PFSK-1 (cell line): ENCODE data around the gene DNAJB13.

Experiments used
- FOXP2 ChIP-seq: optimal IDR thresholded peaks from 2 replicates; pipeline ENCODE3; 2011; ENCODE audit warnings: borderline replicate concordance, control low read depth, inconsistent platforms; ENCODE audit not compliant: insufficient read depth; ENCODE audit errors: extremely low read length, extremely low read depth
- POLR2AphosphoS5 ChIP-seq: IDR thresholded peaks from 2 replicates; pipeline ENCODE4 v1.6.1; 2012; ENCODE audit warnings: low read depth, mild to moderate bottlenecking, control low read depth, low read length, moderate library complexity
- SIN3A ChIP-seq: IDR thresholded peaks from 2 replicates; pipeline ENCODE4 v1.6.1; 2012; ENCODE audit warnings: mild to moderate bottlenecking, low read length, moderate library complexity, borderline replicate concordance; ENCODE audit not compliant: insufficient read depth
- TAF1 ChIP-seq: IDR thresholded peaks from 2 replicates; pipeline ENCODE4 v1.6.1; 2012; ENCODE audit warnings: low read length, control low read depth, borderline replicate concordance; ENCODE audit not compliant: insufficient read depth
- TF ChIP-seq, protein P1 (sequence below), 2 experiments: IDR thresholded peaks; 2 replicates each; pipeline versions ENCODE4 v1.6.1 to v1.8.0; 2011 to 2012; ENCODE audit warnings: low read depth in 2 of 2, low read length in 2 of 2, control low read depth in 1 of 2, inconsistent platforms in 1 of 2, mild to moderate bottlenecking in 1 of 2, moderate library complexity in 1 of 2; ENCODE audit not compliant: insufficient read depth in 1 of 2

Gene DNAJB13

DNA sequence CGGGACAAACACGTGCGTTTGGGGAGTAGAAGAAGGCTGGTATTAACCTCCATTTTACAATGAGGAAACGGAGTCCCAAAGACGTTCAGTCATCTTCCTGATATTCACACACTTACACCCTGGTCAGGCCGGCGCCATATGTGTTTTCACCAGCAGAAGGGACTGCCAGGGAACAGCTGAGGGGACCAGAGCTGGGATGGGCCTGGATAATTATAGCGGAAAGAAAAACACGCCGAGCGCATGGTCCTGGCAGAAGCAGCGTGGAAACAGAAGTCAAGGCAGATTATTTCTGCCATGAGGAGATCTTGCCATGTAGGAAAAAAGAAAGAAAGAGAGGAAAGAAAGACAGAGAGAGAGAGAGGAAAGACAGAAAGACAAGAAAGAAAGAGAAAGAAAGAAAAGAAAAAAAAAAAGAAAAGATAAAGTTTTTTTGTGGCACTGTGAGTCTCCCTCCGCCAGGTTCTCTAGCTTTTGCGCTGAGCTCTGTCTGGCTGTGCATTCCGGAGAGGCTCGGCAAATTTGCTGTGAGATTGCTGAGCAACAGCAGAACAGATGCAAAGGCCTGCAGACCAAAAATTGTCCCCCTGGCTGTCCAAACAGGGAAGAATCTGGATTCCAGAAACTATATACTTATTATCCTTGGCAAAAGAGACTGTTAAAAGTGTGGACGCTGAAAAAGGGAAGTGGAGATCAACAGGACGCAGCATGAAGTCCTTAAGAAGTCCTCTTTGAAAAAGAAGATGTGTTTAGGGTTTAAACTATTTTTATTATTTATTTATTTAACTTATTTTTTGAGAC lies 33.1 kb downstream of the DNAJB13 start:
- TF ChIP-seq, protein P1, sequence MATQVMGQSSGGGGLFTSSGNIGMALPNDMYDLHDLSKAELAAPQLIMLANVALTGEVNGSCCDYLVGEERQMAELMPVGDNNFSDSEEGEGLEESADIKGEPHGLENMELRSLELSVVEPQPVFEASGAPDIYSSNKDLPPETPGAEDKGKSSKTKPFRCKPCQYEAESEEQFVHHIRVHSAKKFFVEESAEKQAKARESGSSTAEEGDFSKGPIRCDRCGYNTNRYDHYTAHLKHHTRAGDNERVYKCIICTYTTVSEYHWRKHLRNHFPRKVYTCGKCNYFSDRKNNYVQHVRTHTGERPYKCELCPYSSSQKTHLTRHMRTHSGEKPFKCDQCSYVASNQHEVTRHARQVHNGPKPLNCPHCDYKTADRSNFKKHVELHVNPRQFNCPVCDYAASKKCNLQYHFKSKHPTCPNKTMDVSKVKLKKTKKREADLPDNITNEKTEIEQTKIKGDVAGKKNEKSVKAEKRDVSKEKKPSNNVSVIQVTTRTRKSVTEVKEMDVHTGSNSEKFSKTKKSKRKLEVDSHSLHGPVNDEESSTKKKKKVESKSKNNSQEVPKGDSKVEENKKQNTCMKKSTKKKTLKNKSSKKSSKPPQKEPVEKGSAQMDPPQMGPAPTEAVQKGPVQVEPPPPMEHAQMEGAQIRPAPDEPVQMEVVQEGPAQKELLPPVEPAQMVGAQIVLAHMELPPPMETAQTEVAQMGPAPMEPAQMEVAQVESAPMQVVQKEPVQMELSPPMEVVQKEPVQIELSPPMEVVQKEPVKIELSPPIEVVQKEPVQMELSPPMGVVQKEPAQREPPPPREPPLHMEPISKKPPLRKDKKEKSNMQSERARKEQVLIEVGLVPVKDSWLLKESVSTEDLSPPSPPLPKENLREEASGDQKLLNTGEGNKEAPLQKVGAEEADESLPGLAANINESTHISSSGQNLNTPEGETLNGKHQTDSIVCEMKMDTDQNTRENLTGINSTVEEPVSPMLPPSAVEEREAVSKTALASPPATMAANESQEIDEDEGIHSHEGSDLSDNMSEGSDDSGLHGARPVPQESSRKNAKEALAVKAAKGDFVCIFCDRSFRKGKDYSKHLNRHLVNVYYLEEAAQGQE (IDR thresholded peaks at IDR 0.05; ENCODE audit: insufficient read depth in 1 of 2, low read depth in 2 of 2, low read length in 2 of 2): no peak
- TF ChIP-seq POLR2AphosphoS5 (no peak), SIN3A (no peak), TAF1 (no peak)

DNA sequence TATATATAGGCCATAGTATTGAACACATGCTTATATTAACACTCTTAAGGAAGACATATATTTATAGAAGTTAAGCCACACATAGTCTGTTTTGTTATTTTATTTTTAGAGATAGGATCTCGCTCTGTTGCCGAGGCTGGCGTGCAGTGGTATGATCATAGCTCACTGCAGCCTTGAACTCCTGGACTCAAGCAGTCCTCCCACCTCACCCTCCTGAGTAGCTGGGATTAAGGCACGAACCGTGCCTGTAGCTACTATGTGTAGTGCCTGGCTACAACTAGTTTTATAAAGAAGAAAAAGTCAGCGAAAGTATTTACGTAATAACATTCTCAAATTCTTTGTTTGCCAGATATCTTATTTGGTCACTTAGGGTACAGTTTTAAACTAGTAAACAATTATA lies 37.4 kb downstream of the DNAJB13 start:
- TF ChIP-seq, protein P1 (IDR thresholded peaks at IDR 0.05; ENCODE audit: insufficient read depth in 1 of 2, low read depth in 2 of 2, low read length in 2 of 2): no peak
- TF ChIP-seq SIN3A: no peak
- no peak for TF ChIP-seq FOXP2
- TF ChIP-seq POLR2AphosphoS5: no peak
- no peak for TF ChIP-seq TAF1

DNA sequence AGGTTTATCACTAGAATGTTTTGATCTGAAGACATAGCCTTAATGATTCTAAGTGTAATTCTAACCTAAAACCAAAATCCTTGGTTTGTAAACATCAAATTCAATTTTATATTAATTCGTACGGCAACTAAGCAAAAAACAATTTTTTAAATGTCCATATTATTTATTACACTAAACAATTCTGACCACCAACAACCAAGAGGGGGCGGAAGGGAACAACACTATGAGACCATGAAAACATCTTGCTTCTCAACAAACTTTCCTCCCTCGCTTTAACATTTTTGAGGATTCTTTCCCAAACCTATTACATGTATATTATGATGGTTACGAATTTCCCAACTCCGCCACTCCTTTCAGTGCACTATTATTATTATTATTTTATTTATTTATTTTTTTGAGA lies 38.3 kb downstream of the DNAJB13 start:
- TF ChIP-seq TAF1: no peak
- TF ChIP-seq POLR2AphosphoS5: no peak
- no peak for TF ChIP-seq FOXP2
- TF ChIP-seq, protein P1 (IDR thresholded peaks at IDR 0.05; ENCODE audit: insufficient read depth in 1 of 2, low read depth in 2 of 2, low read length in 2 of 2): no peak
- no peak for TF ChIP-seq SIN3A

- TF ChIP-seq SIN3A (no peak), FOXP2 (no peak), TAF1 (no peak), POLR2AphosphoS5 (no peak)
- TF ChIP-seq, protein P1 (IDR thresholded peaks at IDR 0.05; ENCODE audit: insufficient read depth in 1 of 2, low read depth in 2 of 2, low read length in 2 of 2): no peak
These were observed 39.9 kb downstream of the DNAJB13 start for GRCh38 chr11:73990730-73991129.
